GM20000 (cell line): ENCODE measurements around the gene NCKAP5.

ENCODE experiments used
- DNase-seq: peaks from one replicate; pipeline ENCODE4 v3.0.0; 2012; ENCODE audit warnings: low spot score
- TF ChIP-seq, protein P1 (sequence below): IDR thresholded peaks from 2 replicates; pipeline ENCODE4 v1.5.1; 2012; ENCODE audit warnings: mild to moderate bottlenecking, control low read depth; ENCODE audit errors: extremely low read depth, missing control alignments

NCKAP5 gene

DNA sequence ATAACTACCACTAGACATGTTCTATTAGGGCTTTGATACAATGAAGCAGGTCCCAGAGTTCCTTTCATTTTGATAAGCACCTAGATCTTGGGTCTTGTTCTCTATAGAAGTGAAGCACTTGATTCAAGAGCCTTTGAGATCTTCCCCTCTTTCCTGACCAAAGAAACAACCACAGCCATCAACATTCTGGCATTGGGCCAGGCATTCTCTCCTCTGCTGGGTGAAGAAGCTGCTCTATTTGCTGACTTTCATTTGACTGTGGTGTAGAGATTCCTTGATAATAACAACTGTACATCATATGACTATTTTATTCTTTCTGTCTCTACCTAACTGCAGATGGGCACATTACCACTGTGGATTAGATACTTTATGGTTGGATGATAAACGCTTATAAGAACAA lies 801.7 kb downstream of the NCKAP5 start:
- TF ChIP-seq, protein P1, sequence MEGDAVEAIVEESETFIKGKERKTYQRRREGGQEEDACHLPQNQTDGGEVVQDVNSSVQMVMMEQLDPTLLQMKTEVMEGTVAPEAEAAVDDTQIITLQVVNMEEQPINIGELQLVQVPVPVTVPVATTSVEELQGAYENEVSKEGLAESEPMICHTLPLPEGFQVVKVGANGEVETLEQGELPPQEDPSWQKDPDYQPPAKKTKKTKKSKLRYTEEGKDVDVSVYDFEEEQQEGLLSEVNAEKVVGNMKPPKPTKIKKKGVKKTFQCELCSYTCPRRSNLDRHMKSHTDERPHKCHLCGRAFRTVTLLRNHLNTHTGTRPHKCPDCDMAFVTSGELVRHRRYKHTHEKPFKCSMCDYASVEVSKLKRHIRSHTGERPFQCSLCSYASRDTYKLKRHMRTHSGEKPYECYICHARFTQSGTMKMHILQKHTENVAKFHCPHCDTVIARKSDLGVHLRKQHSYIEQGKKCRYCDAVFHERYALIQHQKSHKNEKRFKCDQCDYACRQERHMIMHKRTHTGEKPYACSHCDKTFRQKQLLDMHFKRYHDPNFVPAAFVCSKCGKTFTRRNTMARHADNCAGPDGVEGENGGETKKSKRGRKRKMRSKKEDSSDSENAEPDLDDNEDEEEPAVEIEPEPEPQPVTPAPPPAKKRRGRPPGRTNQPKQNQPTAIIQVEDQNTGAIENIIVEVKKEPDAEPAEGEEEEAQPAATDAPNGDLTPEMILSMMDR: no peak
- DNase-seq: no peak

DNA sequence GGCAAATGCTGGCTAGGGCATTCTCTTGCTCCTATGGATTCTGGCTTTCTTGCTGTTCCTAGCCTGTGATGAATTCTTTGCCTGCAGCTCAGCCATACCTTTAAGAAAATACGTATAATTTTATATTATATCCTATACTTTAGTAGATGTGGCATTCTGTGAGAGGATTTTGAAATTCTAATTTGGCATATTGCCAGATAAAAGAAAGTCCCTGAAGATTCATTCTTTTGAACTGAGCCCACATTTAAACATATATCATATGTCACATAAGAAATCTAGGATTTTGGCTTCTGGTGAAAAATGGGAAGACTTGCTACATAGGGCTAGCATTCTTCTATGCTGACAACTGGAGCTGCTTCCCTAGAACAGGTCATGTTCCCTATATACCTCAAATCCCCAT lies 806.8 kb downstream of the NCKAP5 start:
- no peak for DNase-seq
- TF ChIP-seq, protein P1: no peak

DNA sequence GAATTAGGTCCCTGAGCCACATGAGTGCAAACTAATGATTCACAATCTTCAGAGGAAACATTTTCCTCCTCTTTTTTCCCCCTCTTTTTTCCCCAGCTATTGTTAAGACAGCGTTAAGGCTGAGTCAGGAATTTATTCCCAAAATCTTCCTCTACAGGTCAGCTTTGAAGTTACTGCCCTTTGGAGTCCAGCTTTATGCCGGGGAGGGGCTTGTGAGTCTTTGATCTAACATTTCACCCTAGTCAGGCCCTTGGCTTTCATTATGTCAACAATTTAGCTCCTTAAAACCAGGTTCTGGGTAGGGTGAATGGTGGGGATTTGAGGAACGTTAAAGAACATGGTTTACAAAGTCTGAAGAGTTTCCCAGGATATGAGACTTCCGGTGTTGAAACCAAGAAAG lies 807.3 kb downstream of the NCKAP5 start:
- DNase-seq: no peak
- TF ChIP-seq, protein P1: no peak

DNA sequence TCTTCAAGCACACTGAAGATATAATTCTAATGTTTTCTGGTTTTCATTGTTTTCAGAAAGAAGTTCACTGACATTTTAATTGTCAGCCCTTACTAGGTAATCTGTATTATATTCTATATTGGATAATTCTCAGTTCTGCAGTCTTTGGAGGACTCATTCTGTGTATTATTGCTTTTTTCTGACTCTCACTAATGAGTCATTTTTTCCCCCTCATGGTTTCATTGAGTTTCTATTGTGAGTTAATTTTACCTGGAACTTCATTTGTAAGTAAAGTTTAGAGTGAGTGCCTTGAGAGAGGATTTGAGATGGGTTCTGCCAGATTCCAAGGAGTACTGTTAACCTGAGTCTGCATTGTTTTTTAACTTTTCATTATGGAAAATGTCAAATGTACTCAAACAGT lies 807.9 kb downstream of the NCKAP5 start:
- TF ChIP-seq, protein P1: no peak
- DNase-seq: no peak

DNA sequence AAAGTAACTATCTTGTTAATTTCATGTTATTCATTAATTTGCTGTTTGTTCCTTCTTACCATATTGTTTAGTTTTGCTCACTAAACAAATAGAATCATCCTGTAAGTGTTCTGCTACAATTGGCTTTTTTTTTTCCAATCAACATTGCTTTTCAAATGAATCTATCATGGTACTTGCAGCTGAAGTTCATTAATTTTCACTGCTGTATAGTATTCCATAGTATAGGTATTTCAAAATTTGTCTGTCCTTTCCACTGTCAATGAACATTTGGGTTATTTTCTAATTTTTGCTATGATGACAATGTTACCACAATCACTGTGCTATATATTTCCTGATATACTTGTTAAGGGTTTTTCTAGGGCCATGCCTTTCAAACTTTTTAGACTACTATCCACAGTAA lies 809.3 kb downstream of the NCKAP5 start:
- DNase-seq: no peak
- TF ChIP-seq, protein P1: no peak

DNA sequence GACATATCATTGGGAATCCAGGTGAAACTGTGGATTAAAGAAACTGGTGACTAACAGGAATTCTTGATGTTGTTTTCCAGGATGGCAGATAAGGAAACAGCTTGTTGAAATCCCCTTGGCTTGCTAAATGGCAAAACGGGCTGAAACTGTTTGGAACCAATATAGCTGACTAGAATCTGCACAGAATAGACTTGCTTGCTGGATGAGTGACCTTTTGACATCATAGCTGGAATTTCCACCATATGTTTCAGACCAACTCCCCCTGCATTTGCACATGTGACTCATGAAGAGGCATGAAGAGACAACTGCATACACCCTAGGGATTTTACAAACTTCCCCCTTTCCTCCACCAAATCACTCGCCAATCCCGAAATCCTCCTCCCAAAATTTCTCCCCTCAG lies 810.6 kb downstream of the NCKAP5 start:
- TF ChIP-seq, protein P1: no peak
- no peak for DNase-seq

DNA sequence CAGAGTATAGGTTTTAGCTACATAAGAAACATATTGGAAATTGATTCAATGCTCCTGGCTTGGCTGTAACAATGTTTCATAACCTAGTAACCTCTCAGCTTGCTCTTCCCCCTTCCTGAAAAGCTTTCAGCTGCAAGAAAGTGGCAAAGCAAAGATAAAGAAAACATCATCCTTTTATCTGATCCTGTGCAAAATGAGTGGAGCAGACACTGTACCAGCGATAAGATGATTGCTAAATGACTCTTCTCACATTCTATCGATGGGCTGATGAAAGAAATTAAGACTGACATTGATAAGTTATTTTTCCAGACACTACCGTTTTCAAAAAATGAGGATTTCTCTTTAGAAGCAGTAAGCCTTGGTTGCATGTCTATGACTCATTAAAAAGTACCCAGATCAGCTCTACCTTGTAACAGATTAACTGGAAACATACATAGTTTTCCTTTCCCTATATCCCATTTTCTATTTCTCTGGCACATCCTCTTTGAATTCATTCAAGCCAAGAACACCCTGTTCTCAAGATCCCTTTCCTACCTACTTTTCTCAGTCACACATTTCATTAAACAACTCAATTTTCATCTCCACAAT lies 811.2 kb downstream of the NCKAP5 start:
- no peak for DNase-seq
- TF ChIP-seq, protein P1: no peak
